ENCODE results near the gene CHP2.
A peak's percentile ranks its signal among the peaks of the same experiment; 100 is the strongest.
"Not testable (repeated sequence)": the region's sequence is repeated elsewhere in the genome, so short reads cannot be mapped to it uniquely, and the experiment has no call there.

CHP2 gene

DNA sequence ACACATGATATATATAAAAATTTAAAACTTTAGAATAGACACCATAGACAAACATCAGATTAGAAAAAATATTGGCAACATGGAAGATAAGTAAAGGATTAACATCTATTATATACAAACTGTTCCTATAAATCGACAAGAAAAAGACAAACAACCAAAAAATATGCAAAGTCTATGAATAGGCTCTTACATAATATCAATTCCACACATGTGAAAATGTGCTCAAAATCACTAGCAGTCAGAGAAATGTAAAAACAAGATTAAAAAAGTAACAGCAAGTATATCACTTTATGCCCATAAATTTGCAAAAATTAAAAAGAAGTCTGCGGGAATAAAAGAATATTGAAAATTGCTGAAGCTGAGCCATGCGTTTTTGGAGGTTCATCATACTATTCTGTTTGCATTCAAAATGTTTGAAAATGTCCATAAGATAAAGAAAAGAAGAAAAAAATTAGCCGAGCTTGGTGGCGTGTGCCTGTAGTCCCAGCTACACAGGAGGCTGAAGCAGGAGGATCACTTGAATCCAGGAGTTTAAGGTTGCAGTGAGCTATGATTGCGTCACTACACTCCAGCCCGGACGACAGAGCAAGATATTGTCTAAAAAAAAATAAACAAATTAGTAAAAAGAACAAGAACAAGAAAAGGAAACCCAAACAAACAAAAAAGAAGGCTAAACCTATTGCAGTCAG is 30.6 kb upstream of the CHP2 start:
- H3K36me3 ChIP-seq (ENCODE audit: control insufficient read depth, insufficient read depth, low read length), result no peaks in the 10 kb centered on the region
- H3K9me3 ChIP-seq (ENCODE audit: control insufficient read depth, insufficient read depth, low read depth, low read length), result 0 out of 2 replicates have a peak, but pooled peaks cover 6% of the 10 kb centered on the region
- H3K9ac ChIP-seq (ENCODE audit: low read length), result no peak overlapping the region
- no peak overlapping the region for H3K4me3 ChIP-seq (ENCODE audit: low read depth, low read length)
- H3K27me3 ChIP-seq (ENCODE audit: control insufficient read depth, insufficient read depth, low read length), result no peaks in the 10 kb centered on the region
- no peak overlapping the region for H3K27ac ChIP-seq (ENCODE audit: low read depth, low read length)
- peaks cover 3% of the 10 kb centered on the region; the same call in 1 of the 2 replicates for H3K4me1 ChIP-seq (ENCODE audit: control insufficient read depth, insufficient read depth, low read length)

DNA sequence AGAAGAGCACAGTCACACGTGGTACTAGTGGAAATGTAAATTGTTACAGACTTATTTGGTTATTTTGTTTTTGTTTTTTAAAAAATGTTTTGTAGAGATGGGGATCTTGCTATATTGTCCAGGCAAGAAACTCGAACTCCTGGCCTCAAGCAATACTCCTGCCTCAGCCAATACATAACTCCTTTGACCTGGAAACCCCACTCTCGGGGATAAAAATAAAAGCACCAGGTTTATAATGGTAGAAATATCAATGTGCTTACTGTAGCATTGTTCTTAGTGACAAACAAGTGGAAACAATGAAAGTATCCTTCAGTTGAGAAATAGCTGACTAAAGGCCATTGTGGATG is 30.1 kb upstream of the CHP2 start:
- Histone ChIP-seq H3K27me3 (ENCODE audit: control insufficient read depth, insufficient read depth, low read length) (no peaks in the 10 kb centered on the region), H3K27ac (ENCODE audit: low read depth, low read length) (no peak overlapping the region), H3K36me3 (ENCODE audit: control insufficient read depth, insufficient read depth, low read length) (no peaks in the 10 kb centered on the region), H3K9ac (ENCODE audit: low read length) (no peak overlapping the region), H3K4me1 (ENCODE audit: control insufficient read depth, insufficient read depth, low read length) (peaks cover 6% of the 10 kb centered on the region; the same call in 1 of the 2 replicates), H3K4me3 (ENCODE audit: low read depth, low read length) (no peak overlapping the region), H3K9me3 (ENCODE audit: control insufficient read depth, insufficient read depth, low read depth, low read length) (0 out of 2 replicates have a peak, but pooled peaks cover 6% of the 10 kb centered on the region)

- Histone ChIP-seq H3K4me3 (ENCODE audit: low read depth, low read length) (no peak overlapping the region), H3K36me3 (ENCODE audit: control insufficient read depth, insufficient read depth, low read length) (no peaks in the 10 kb centered on the region), H3K9me3 (ENCODE audit: control insufficient read depth, insufficient read depth, low read depth, low read length) (0 out of 2 replicates have a peak, but pooled peaks cover 6% of the 10 kb centered on the region), H3K27ac (ENCODE audit: low read depth, low read length) (no peak overlapping the region), H3K4me1 (ENCODE audit: control insufficient read depth, insufficient read depth, low read length) (peaks cover 6% of the 10 kb centered on the region; the same call in 1 of the 2 replicates), H3K27me3 (ENCODE audit: control insufficient read depth, insufficient read depth, low read length) (no peaks in the 10 kb centered on the region), H3K9ac (ENCODE audit: low read length) (no peak overlapping the region)
Observed at GRCh38 chr16:23726710-23727109, 28.1 kb upstream of the CHP2 start.

DNA sequence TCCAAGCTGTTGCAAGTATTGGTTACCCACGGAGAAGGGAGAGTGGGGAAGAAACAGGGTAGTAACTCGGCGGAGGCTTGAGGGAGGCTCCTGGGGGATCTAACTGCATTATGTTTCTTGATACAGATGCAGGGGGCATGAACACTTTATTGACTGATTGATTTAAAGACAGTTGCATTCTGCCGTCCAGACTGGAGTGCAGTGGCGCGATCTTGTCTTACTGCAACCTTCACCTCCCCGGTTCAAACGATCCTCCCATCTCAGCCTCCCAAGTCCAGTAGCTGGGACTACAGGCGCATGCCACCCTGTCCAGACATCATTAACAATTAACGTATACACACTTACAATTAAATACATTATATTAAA is 26.7 kb upstream of the CHP2 start:
- H3K9ac ChIP-seq (ENCODE audit: low read length), result no peak overlapping the region
- H3K27me3 ChIP-seq (ENCODE audit: control insufficient read depth, insufficient read depth, low read length), result no peaks in the 10 kb centered on the region
- H3K36me3 ChIP-seq (ENCODE audit: control insufficient read depth, insufficient read depth, low read length), result no peaks in the 10 kb centered on the region
- H3K9me3 ChIP-seq (ENCODE audit: control insufficient read depth, insufficient read depth, low read depth, low read length), result 0 out of 2 replicates have a peak, but pooled peaks cover 6% of the 10 kb centered on the region
- H3K4me1 ChIP-seq (ENCODE audit: control insufficient read depth, insufficient read depth, low read length), result peaks cover 6% of the 10 kb centered on the region; the same call in 1 of the 2 replicates
- H3K4me3 ChIP-seq (ENCODE audit: low read depth, low read length), result no peak overlapping the region
- no peak overlapping the region for H3K27ac ChIP-seq (ENCODE audit: low read depth, low read length)

- peaks cover 6% of the 10 kb centered on the region; the same call in 1 of the 2 replicates for H3K4me1 ChIP-seq (ENCODE audit: control insufficient read depth, insufficient read depth, low read length)
- no peaks in the 10 kb centered on the region for H3K27me3 ChIP-seq (ENCODE audit: control insufficient read depth, insufficient read depth, low read length)
- H3K9me3 ChIP-seq (ENCODE audit: control insufficient read depth, insufficient read depth, low read depth, low read length), result no peaks in the 10 kb centered on the region
- H3K9ac ChIP-seq (ENCODE audit: low read length), result no peak overlapping the region
- no peaks in the 10 kb centered on the region for H3K36me3 ChIP-seq (ENCODE audit: control insufficient read depth, insufficient read depth, low read length)
- no peak overlapping the region for H3K4me3 ChIP-seq (ENCODE audit: low read depth, low read length)
- H3K27ac ChIP-seq (ENCODE audit: low read depth, low read length), result peak overlapping the region; percentile 21; the same call in 1 of the 2 replicates
Observed at GRCh38 chr16:23729503-23730424, 25.1 kb upstream of the CHP2 start.

GRCh38 chr16:23734176-23734893 is 20.5 kb upstream of the CHP2 start:
- H3K27me3 ChIP-seq (ENCODE audit: control insufficient read depth, insufficient read depth, low read length), result no peaks in the 10 kb centered on the region
- H3K27ac ChIP-seq (ENCODE audit: low read depth, low read length), result no peak overlapping the region

GRCh38 chr16:23737423-23738028 is 17.3 kb upstream of the CHP2 start:
- H3K9ac ChIP-seq (ENCODE audit: low read length); H3K36me3 ChIP-seq (ENCODE audit: control insufficient read depth, insufficient read depth, low read length); H3K27me3 ChIP-seq (ENCODE audit: control insufficient read depth, insufficient read depth, low read length); H3K4me3 ChIP-seq (ENCODE audit: low read depth, low read length); H3K4me1 ChIP-seq (ENCODE audit: control insufficient read depth, insufficient read depth, low read length); H3K27ac ChIP-seq (ENCODE audit: low read depth, low read length); H3K9me3 ChIP-seq (ENCODE audit: control insufficient read depth, insufficient read depth, low read depth, low read length): not testable (repeated sequence)

More at GRCh38 chr16:23734176-23734893, 20.5 kb upstream of the CHP2 start:
- H3K9me3 ChIP-seq (ENCODE audit: control insufficient read depth, insufficient read depth, low read depth, low read length), result no peaks in the 10 kb centered on the region
- H3K4me3 ChIP-seq (ENCODE audit: low read depth, low read length), result no peak overlapping the region
- H3K9ac ChIP-seq (ENCODE audit: low read length), result no peak overlapping the region
- H3K4me1 ChIP-seq (ENCODE audit: control insufficient read depth, insufficient read depth, low read length), result peaks cover 4% of the 10 kb centered on the region; the same call in 1 of the 2 replicates
- no peaks in the 10 kb centered on the region for H3K36me3 ChIP-seq (ENCODE audit: control insufficient read depth, insufficient read depth, low read length)

- Histone ChIP-seq H3K4me3 (ENCODE audit: low read depth, low read length) (no peak overlapping the region), H3K27ac (ENCODE audit: low read depth, low read length) (no peak overlapping the region), H3K9me3 (ENCODE audit: control insufficient read depth, insufficient read depth, low read depth, low read length) (no peaks in the 10 kb centered on the region), H3K9ac (ENCODE audit: low read length) (no peak overlapping the region), H3K36me3 (ENCODE audit: control insufficient read depth, insufficient read depth, low read length) (no peaks in the 10 kb centered on the region), H3K4me1 (ENCODE audit: control insufficient read depth, insufficient read depth, low read length) (no peaks in the 10 kb centered on the region), H3K27me3 (ENCODE audit: control insufficient read depth, insufficient read depth, low read length) (peaks cover 4% of the 10 kb centered on the region)
Observed at GRCh38 chr16:23739516-23739915, 15.3 kb upstream of the CHP2 start.

GRCh38 chr16:23741675-23742303 is 13.0 kb upstream of the CHP2 start:
- Histone ChIP-seq H3K27ac (ENCODE audit: low read depth, low read length) (no peak overlapping the region), H3K4me3 (ENCODE audit: low read depth, low read length) (no peak overlapping the region), H3K9ac (ENCODE audit: low read length) (no peak overlapping the region), H3K27me3 (ENCODE audit: control insufficient read depth, insufficient read depth, low read length) (peaks cover 25% of the 10 kb centered on the region), H3K36me3 (ENCODE audit: control insufficient read depth, insufficient read depth, low read length) (no peaks in the 10 kb centered on the region), H3K4me1 (ENCODE audit: control insufficient read depth, insufficient read depth, low read length) (no peaks in the 10 kb centered on the region), H3K9me3 (ENCODE audit: control insufficient read depth, insufficient read depth, low read depth, low read length) (no peaks in the 10 kb centered on the region)

DNA sequence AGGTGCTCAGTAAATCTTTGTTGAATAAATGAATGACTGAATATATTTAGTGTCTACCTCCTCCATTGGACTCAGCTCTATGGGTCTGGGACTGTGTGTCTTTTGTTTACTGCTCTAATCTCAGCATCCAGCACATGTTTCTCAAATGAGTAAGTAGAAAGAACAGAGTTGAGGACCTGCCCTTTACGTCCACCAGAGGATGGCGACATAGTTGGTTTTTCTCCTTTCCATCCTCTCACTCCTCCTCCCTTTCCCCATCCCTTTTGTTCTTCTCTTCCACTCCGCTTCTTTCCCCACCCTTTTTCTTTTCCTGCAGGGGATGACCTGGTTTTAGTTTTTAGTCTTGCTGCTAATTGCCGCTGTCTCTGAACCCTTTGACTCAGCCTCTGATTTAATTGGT is 12.1 kb upstream of the CHP2 start:
- H3K27me3 ChIP-seq (ENCODE audit: control insufficient read depth, insufficient read depth, low read length), result peaks cover 29% of the 10 kb centered on the region
- no peaks in the 10 kb centered on the region for H3K4me1 ChIP-seq (ENCODE audit: control insufficient read depth, insufficient read depth, low read length)
- no peak overlapping the region for H3K9ac ChIP-seq (ENCODE audit: low read length)
- H3K36me3 ChIP-seq (ENCODE audit: control insufficient read depth, insufficient read depth, low read length), result no peaks in the 10 kb centered on the region
- no peak overlapping the region for H3K27ac ChIP-seq (ENCODE audit: low read depth, low read length)
- no peak overlapping the region for H3K4me3 ChIP-seq (ENCODE audit: low read depth, low read length)
- no peaks in the 10 kb centered on the region for H3K9me3 ChIP-seq (ENCODE audit: control insufficient read depth, insufficient read depth, low read depth, low read length)

Data from HUES6 (cell line).